ENCODE measurements around the gene TMEM176B.

- TF ChIP-seq ZFX (IDR thresholded peaks at IDR 0.05): no peak
- TF ChIP-seq, protein P1, sequence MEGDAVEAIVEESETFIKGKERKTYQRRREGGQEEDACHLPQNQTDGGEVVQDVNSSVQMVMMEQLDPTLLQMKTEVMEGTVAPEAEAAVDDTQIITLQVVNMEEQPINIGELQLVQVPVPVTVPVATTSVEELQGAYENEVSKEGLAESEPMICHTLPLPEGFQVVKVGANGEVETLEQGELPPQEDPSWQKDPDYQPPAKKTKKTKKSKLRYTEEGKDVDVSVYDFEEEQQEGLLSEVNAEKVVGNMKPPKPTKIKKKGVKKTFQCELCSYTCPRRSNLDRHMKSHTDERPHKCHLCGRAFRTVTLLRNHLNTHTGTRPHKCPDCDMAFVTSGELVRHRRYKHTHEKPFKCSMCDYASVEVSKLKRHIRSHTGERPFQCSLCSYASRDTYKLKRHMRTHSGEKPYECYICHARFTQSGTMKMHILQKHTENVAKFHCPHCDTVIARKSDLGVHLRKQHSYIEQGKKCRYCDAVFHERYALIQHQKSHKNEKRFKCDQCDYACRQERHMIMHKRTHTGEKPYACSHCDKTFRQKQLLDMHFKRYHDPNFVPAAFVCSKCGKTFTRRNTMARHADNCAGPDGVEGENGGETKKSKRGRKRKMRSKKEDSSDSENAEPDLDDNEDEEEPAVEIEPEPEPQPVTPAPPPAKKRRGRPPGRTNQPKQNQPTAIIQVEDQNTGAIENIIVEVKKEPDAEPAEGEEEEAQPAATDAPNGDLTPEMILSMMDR (conservative IDR thresholded peaks at IDR 0.05): no peak
Observed at GRCh38 chr7:150791746-150792452, 8.3 kb downstream of the TMEM176B start.

All from C4-2B (cell line).